Adipose tissue (tissue), 3 donors: Measurements from ENCODE around the gene LCN6. TPM values are rescaled to one million over a fixed set of nuclear protein-coding genes. Genes with fewer than 3 reads are reported as not detected.
"Not testable (repeated sequence)": the region's sequence is repeated elsewhere in the genome, so short reads cannot be mapped to it uniquely, and the experiment has no call there.

ENCODE experiments used
- H3K27ac ChIP-seq: one replicate; pipeline ENCODE4 v1.5.1; 2013; ENCODE audit warnings: low read depth, low read length
- WGBS, 3 donors: extraction: QIAGEN DNeasy Blood & Tissue Kit; methylation state at CpG; one replicate each; pipeline ENCODE4 v1.1.7; 2013; 5-methylcytosine and 5-hydroxymethylcytosine counted together
- polyA plus RNA-seq, 3 donors: library from polyadenylated mRNA; stranded (reverse); fragments of 200-250 nt; gene quantifications; one replicate each; pipeline ENCODE4 v1.2.3, GENCODE V29; 2013
- donor health status: healthy with polysubstance abuse.
- donor health status: Bipolar disorder and iron deficiency.
- donor health status: healthy.

Gene LCN6
- 10 to 100 TPM in 2 of 3 donors, 1 to 10 TPM in 1; 4.7 to 48.0 (median 39.0) TPM for polyA plus RNA-seq

GRCh38 chr9:136748201-136748600, at the start of gene LCN6:
Gene LCN6, minus strand, starts transcription at chr9:136748525. Its CDS starts 42 bp downstream, at chr9:136748483.
- 69 to 77% (median 74%) methylated on average over 8 of the region's 8 CpGs for WGBS, 3 donors
- no peak within 1 kb of the TSS for H3K27ac ChIP-seq

GRCh38 chr9:136796775-136797347, 48.5 kb upstream of the LCN6 start:
- WGBS, 3 donors, result 4 to 19% (median 13%) methylated on average over 10 of the region's 10 CpGs
- not testable (repeated sequence) for H3K27ac ChIP-seq

GRCh38 chr9:136796238-136796774, 48.0 kb upstream of the LCN6 start, which contains the start of gene CCDC183:
Gene CCDC183, plus strand, starts transcription at chr9:136796338. Its CDS starts 60 bp downstream, at chr9:136796398.
- WGBS, 3 donors, result 40 to 45% (median 44%) methylated on average over 5 of the region's 5 CpGs
- no peak within 1 kb of the TSS for H3K27ac ChIP-seq

GRCh38 chr9:136795000-136795348, 46.6 kb upstream of the LCN6 start:
- no peak overlapping the region for H3K27ac ChIP-seq
- whole genome bisulfite sequencing, 3 donors, result 42 to 65% (median 43%) methylated on average over 6 of the region's 6 CpGs

GRCh38 chr9:136794281-136794999, 46.1 kb upstream of the LCN6 start:
- no peak overlapping the region for H3K27ac ChIP-seq
- 83 to 89% (median 86%) methylated on average over 14 of the region's 14 CpGs for WGBS, 3 donors

- WGBS, 3 donors, result 77 to 83% (median 80%) methylated on average over 16 to 17 of the region's 17 CpGs
- no peak overlapping the region for H3K27ac ChIP-seq
These were observed 45.0 kb upstream of the LCN6 start for GRCh38 chr9:136793086-136793946.

GRCh38 chr9:136792321-136793085, 44.2 kb upstream of the LCN6 start:
- H3K27ac ChIP-seq, result no peak overlapping the region
- 68 to 75% (median 69%) methylated on average over 15 of the region's 15 CpGs for WGBS, 3 donors

GRCh38 chr9:136791516-136792276, 43.4 kb upstream of the LCN6 start:
- peak overlapping the region; percentile 32 for H3K27ac ChIP-seq
- WGBS, 3 donors, result 2 to 4% (median 2%) methylated on average over 28 to 29 of the region's 29 CpGs

- peak within 1 kb of the TSS; percentile 32 for H3K27ac ChIP-seq
- WGBS, 3 donors, result 1% methylated on average over 47 to 70 of the region's 70 CpGs
These were observed 42.6 kb upstream of the LCN6 start, which contains the start of gene TMEM141 for GRCh38 chr9:136790640-136791515. Gene TMEM141, plus strand, starts transcription at chr9:136791344. Its CDS starts 27 bp downstream, at chr9:136791371.

GRCh38 chr9:136789523-136789937, 41.2 kb upstream of the LCN6 start:
- no peak overlapping the region for H3K27ac ChIP-seq

GRCh38 chr9:136788644-136789522, 40.6 kb upstream of the LCN6 start:
- 46 to 77% (median 73%) methylated on average over 27 of the region's 27 CpGs for WGBS, 3 donors

More at GRCh38 chr9:136789523-136789937, 41.2 kb upstream of the LCN6 start:
- 43 to 75% (median 71%) methylated on average over 3 of the region's 3 CpGs for WGBS, 3 donors

GRCh38 chr9:136787690-136788400, 39.5 kb upstream of the LCN6 start:
- 19 to 20% (median 20%) methylated on average over 21 of the region's 21 CpGs for WGBS, 3 donors
- H3K27ac ChIP-seq, result no peak overlapping the region

More at GRCh38 chr9:136788644-136789522, 40.6 kb upstream of the LCN6 start:
- H3K27ac ChIP-seq, result not testable (repeated sequence)

GRCh38 chr9:136786983-136787382, 38.7 kb upstream of the LCN6 start:
- H3K27ac ChIP-seq, result not testable (repeated sequence)
- WGBS, 3 donors, result 47 to 56% (median 52%) methylated on average over 4 of the region's 4 CpGs

GRCh38 chr9:136786451-136786850, 38.1 kb upstream of the LCN6 start:
- WGBS, 3 donors, result 59 to 80% (median 71%) methylated on average over 10 of the region's 10 CpGs
- H3K27ac ChIP-seq, result no peak overlapping the region
